HepG2 (cell line): ENCODE data around the gene PLEKHA6. TPM values are rescaled to one million over a fixed set of nuclear protein-coding genes. Genes with fewer than 3 reads are reported as not detected.

Experiments
- EEA1 ChIP-seq: sonication (generic); formaldehyde crosslinking; IDR thresholded peaks from 2 replicates; pipeline ENCODE4 v1.5.1; 2020; ENCODE audit warnings: mild to moderate bottlenecking, missing genetic modification reagents, borderline replicate concordance
- HNRNPUL1 ChIP-seq: fragments of 200-400 bp; formaldehyde crosslinking; IDR thresholded peaks from 2 replicates; pipeline ENCODE4 v1.6.1; 2017; ENCODE audit warnings: low read depth, mild to moderate bottlenecking, low read length, moderate library complexity
- MAFF ChIP-seq: IDR thresholded peaks from 2 replicates; pipeline ENCODE4 v1.6.1; 2011; ENCODE audit warnings: low read depth, low read length, improper control_type of control experiment
- MIER2 ChIP-seq: IDR thresholded peaks from 2 replicates; pipeline ENCODE4 v1.6.1; 2016; ENCODE audit warnings: missing biosample characterization, missing genetic modification reagents
- MTERF4 ChIP-seq: sonication (generic); formaldehyde crosslinking; IDR thresholded peaks from 2 replicates; pipeline ENCODE4 v1.8.0; 2023; ENCODE audit warnings: mild to moderate bottlenecking, missing genetic modification reagents
- MXI1 ChIP-seq: IDR thresholded peaks from 3 replicates; pipeline ENCODE4 v1.6.1; 2012; ENCODE audit warnings: low read depth, low read length, inconsistent platforms, borderline replicate concordance
- NONO ChIP-seq, 2 experiments: fragments of 450-650 bp in 1 of 2; sonication (generic) in 1 of 2; formaldehyde crosslinking in 1 of 2; IDR thresholded peaks in 1 of 2; conservative IDR thresholded peaks in 1 of 2; 2 replicates each; pipeline versions ENCODE4 v1.6.1 to v1.8.0; 2017 to 2022; ENCODE audit warnings: mild to moderate bottlenecking in 1 of 2, missing genetic modification reagents in 1 of 2, moderate library complexity in 1 of 2
- NR1H2 ChIP-seq: sonication (generic); formaldehyde crosslinking; IDR thresholded peaks from 2 replicates; pipeline ENCODE4 v1.8.1; 2022; ENCODE audit warnings: low read depth, missing genetic modification reagents, borderline replicate concordance
- RELA ChIP-seq: sonication (generic); formaldehyde crosslinking; IDR thresholded peaks from 2 replicates; pipeline ENCODE4 v1.4.0; 2020; ENCODE audit warnings: missing genetic modification reagents
- RNF2 ChIP-seq: fragments of 450-650 bp; conservative IDR thresholded peaks from 2 replicates; pipeline ENCODE4 v1.6.1; 2016; ENCODE audit warnings: low read depth
- SKI ChIP-seq: fragments of 450-650 bp; IDR thresholded peaks from one replicate; pipeline ENCODE4 v1.6.1; 2018; ENCODE audit warnings: mild to moderate bottlenecking; ENCODE audit not compliant: partially characterized antibody
- TEAD3 ChIP-seq: optimal IDR thresholded peaks from 2 replicates; pipeline ENCODE3; 2016; ENCODE audit warnings: borderline replicate concordance
- ZFP36L1 ChIP-seq: sonication (generic); formaldehyde crosslinking; IDR thresholded peaks from 2 replicates; pipeline ENCODE4 v1.8.0; 2022; ENCODE audit warnings: mild to moderate bottlenecking, missing genetic modification reagents, moderate library complexity
- ZNF574 ChIP-seq: sonication (generic); formaldehyde crosslinking; IDR thresholded peaks from 2 replicates; pipeline ENCODE4 v1.4.0; 2020; ENCODE audit warnings: missing genetic modification reagents
- ZNF609 ChIP-seq: sonication (generic); formaldehyde crosslinking; IDR thresholded peaks from 2 replicates; pipeline ENCODE4 v1.4.0; 2020; ENCODE audit warnings: mild to moderate bottlenecking, missing genetic modification reagents, borderline replicate concordance
- ZNF703 ChIP-seq: sonication (generic); formaldehyde crosslinking; IDR thresholded peaks from 2 replicates; pipeline ENCODE4 v1.5.1; 2020; ENCODE audit warnings: missing genetic modification reagents, mild to moderate bottlenecking, moderate library complexity, borderline replicate concordance
- ZNF770 ChIP-seq: sonication (generic); formaldehyde crosslinking; IDR thresholded peaks from 2 replicates; pipeline ENCODE4 v1.5.0; 2020; ENCODE audit warnings: mild to moderate bottlenecking, missing genetic modification reagents
- ZSCAN9 ChIP-seq: IDR thresholded peaks from 2 replicates; pipeline ENCODE4 v1.6.1; 2016; ENCODE audit warnings: borderline replicate concordance
- polyA plus RNA-seq, 8 experiments: library from polyadenylated mRNA; depleted of rRNA in 3 of 8; stranded (reverse) in 7 of 8; unstranded in 1 of 8; fragments of >200 nt; fragmentation: Illumina TruSeq in 4 of 8; extraction: Trizol in 4 of 8; gene quantifications; 2 replicates each; pipeline versions ENCODE4 v1.2.1 to v1.2.3, GENCODE V29; 2011 to 2016; ENCODE audit warnings: low read depth in 4 of 8, missing spikeins in 1 of 8, mixed read lengths in 1 of 8; ENCODE audit not compliant: insufficient read depth in 1 of 8
- total RNA-seq, 5 experiments: library from RNA; depleted of rRNA; stranded (reverse); fragments of >200 nt; fragmentation: Illumina TruSeq; extraction: Trizol; gene quantifications; 2 replicates each; pipeline ENCODE4 v1.2.3, GENCODE V29; 2016; ENCODE audit warnings: low read depth in 1 of 5

The PLEKHA6 gene
- total and polyA plus RNA-seq, 2 of the 13 experiments (the other 11 are each of a cell fraction or from before 2014, with no cell fraction given), result 5.3 to 11.4 TPM

- TF ChIP-seq ZNF770 (CRISPR knock-in tag) (no peak), ZNF703 (no peak), NONO (IDR thresholded peaks at IDR 0.05) (no peak), NONO (CRISPR knock-in tag; conservative IDR thresholded peaks at IDR 0.05) (no peak), TEAD3 (CRISPR knock-in tag) (peak; percentile 40), ZFP36L1 (0 out of 2 replicates have a peak, but pooled peaks have one; percentile 39), ZNF574 (CRISPR knock-in tag) (no peak; the same call in 1 of the 2 replicates), RELA (CRISPR knock-in tag) (no peak), SKI (no peak), MAFF (no peak), EEA1 (CRISPR knock-in tag) (no peak), RNF2 (no peak), ZNF609 (CRISPR knock-in tag) (0 out of 2 replicates have a peak, but pooled peaks have one; percentile 25), MIER2 (CRISPR knock-in tag) (no peak), NR1H2 (CRISPR knock-in tag) (no peak), ZSCAN9 (CRISPR knock-in tag) (no peak), MTERF4 (CRISPR knock-in tag) (0 out of 2 replicates have a peak, but pooled peaks have one; percentile 5), HNRNPUL1 (no peak), MXI1 (peak; percentile 89; the same call in 2 of the 3 replicates)
Measured at GRCh38 chr1:204376919-204377799, 17.4 kb upstream of the PLEKHA6 start (continued).
